DMS 273 (cell line): ENCODE measurements around the gene RND3.

ENCODE experiments used
- DNase-seq: peaks from one replicate; lab custom pipeline; 2025; ENCODE audit not compliant: unreplicated experiment; lab: John Stamatoyannopoulos, UW

The RND3 gene, protein sequence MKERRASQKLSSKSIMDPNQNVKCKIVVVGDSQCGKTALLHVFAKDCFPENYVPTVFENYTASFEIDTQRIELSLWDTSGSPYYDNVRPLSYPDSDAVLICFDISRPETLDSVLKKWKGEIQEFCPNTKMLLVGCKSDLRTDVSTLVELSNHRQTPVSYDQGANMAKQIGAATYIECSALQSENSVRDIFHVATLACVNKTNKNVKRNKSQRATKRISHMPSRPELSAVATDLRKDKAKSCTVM

DNA sequence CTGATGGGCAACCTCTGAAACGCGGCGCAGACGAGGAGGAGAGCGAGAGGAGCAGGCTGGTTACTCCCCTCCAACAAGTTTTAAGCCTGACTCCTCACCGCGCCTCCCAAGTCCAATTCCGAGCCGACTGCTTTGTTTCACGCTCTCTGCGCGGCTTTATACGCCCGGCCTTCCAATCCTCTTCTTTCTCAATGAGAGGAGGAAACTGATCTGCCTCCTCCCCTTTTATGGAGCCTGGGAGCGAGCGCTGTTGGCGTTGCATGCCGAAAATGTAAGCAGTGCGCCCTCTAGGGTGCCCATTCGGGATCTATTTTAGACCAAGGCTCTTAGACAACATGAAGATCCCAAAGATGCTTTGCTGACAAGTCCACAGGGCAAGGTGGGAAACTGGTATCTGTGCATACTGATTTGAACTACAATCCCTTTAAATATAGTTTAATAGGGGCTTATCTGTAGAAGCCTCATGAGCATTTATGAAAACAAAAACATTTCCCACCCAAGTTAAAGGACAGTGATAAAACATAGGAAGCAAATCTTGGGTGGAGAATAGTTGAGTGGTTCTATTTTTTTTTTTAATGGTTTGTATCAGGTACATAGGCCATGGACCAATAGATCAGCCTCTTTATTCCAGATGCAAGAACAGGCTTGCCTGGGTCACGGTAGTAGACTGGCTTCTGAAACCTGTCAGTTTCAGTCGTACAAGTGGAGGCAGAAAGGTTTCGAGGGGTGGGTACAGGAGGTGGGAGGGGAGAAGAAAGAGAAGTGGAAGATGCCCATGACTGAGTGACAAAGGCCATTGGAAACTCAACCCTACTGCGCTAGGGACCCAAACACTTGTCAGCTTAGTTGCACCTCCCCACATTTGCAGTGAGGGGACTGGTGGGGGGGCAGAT, at the start of gene RND3:
Gene RND3, minus strand, starts transcription at position 131 of the 893 bp plus-strand sequence. CDS start 250 bp downstream, outside the sequence.
- DNase-seq: peak; percentile 99

DNA sequence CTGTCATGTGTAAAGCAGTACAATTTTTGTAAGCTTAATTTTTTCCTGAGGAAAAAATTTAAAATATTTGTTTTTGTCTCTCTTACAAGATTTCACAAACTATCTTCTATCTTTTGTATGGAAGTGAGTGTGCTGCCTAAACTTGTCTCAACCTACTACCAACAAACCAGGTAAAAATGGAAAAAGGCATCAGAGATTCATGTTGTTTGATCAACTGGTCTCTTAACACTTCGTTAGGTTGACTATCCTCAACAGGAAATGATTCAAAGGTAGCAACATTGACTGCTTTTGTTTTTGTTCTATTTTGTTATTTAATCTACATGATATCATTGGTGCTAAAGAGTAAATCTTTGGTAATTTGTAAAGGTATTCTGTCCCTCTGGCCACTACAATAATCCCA, 47.7 kb upstream of the RND3 start:
- no peak for DNase-seq

DNA sequence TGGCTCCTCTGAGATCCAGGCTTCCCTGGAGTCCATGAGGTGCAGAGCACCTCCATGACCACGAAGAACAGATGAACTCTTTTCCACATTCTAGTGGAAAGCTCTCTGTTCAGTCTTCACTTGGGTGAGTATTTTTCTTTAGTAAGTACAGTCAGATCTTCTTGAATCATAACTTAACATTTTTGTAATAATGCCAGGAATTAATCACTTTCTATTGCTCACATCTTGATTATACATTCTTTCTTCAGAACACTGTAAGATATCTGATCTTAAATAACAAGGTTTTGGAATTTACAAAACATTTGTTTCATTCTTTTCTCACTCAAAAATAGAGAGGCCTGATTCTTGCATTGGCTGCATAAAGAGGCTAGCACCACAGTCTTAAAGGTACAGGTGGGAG, 45.4 kb upstream of the RND3 start:
- no peak for DNase-seq

DNA sequence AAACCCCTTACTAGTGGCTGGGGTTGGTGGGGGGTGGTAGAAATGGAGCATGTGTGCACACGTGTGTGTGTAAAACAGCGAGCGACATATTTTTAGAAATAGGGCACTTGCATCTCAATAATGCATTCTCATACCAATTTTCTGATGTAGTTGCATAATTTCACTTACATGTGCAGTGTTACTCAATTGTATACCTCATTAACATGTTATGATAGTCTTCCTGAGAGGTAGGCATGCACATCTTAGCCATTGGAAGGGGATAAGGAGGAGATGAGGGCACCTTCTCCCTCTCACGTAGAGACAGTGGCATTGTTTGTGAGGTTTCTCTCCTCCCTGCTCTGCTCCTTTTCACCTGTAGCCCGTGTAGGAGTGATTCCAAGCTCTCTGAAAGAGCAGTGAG, 44.6 kb upstream of the RND3 start:
- no peak for DNase-seq

DNA sequence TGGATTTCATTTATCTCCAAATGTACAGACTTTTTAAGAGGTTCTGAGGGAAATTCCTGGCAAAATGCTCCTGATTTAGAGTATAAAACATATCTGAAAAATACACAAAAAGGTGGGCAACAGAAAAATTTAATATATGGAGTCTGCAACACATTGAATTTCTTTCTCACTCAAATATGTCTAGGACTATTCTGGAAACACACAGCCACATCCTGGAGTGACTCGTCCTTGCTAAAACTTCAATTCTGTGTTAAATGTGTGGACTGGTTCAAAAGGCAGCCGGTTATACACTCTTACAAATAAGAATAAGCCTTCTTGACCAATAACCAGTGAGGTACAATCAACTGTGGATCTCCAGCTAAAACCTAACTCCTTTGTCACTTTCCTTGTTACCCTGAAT, 44.1 kb upstream of the RND3 start:
- DNase-seq: no peak

DNA sequence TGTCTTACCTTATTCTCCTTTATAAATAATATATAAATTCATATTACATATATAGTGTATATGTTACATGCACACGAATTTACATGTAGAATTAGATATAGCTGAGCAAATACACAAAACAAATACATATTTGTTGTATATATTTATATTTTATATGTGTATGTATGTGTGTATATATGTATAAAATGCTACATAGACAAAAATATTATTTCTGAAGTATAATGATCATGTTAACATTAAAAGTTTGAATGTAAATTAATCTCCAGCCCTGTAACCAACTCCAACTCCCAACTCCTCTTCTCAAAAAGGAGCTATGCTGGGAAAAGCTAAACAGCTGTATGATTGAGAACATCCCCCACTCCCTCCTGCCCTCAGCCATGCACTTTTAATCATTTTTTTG, 42.7 kb upstream of the RND3 start:
- DNase-seq: no peak

DNA sequence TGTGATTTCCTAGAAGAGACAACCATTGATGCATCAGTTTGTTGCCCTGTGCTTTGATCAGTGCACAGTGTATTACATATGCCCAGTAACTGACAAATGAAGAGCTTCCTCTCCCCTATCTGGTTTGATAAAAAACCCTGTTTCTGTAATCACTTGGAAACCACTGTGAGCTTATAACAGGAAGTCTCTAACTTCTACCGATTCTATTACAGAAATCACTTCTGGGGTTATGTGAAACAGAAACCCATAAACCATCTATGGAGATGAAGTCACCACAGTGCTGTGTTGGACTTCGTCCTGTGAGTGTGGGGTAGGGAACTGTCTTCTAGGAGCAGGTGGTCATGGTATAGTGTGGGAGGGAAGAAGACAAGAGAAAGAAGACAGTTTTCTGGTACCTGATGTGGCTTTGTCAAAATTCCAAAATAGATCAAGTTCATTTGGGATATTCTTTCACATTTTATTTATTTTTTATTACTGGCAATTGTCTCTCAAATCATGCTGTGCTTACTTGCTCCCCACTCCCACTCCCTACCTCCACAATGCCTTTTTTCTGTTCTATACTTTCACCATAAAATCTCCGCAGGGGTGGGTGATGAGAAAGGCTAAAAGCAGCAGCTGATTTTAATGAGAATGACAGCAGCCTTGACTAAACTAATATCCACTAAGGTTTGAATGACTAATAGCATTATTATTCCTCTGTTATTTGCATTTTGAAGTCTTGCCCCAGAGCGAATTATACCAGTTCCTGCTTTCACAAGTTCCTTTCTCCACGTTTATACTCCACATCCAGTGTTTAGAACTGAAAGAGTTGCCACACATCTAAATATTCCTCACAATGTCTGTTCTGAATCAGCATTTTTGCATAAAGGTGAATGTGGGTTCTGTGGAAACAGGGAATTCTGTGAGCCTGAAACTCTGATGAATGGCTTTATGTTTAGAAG, 41.7 kb upstream of the RND3 start:
- DNase-seq: no peak

DNA sequence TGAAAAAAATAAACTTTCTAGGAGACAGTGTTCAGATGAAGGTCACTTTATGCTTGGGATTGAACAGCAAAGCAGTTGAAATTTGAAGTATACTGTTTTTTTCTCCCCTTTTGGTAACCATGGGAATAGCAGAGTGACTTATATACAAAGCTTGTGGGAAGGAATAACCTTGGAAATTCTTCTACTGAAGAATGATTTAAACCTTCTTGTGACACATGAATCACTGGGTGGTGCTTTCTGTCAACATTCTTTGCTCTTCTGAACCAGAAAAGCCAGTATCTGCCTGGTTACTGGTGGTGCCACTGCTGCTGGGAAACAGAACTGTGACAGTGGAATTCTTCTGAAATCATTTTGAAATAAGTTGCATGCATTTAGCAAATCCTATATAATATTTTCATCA, 39.4 kb upstream of the RND3 start:
- DNase-seq: peak; percentile 8

DNA sequence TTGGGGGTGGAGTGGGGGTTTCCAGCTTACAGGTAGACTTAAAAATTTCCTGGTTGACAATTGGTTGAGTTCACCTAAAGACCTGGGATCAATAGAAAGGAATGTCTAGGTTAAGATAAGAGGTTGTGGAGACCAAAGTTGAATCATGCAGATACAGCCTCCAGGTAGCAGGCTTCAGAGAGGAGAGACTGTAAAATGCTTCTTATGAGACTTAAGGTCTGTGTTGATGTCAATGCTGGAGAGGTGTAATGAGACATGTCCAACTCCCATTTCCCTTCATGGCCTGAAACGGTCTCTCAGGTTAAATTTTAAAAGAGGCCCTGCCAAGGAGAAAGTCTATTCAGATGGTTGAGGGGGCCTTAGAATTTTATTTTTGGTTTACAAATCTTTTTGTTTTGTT, 38.5 kb upstream of the RND3 start:
- DNase-seq: no peak

DNA sequence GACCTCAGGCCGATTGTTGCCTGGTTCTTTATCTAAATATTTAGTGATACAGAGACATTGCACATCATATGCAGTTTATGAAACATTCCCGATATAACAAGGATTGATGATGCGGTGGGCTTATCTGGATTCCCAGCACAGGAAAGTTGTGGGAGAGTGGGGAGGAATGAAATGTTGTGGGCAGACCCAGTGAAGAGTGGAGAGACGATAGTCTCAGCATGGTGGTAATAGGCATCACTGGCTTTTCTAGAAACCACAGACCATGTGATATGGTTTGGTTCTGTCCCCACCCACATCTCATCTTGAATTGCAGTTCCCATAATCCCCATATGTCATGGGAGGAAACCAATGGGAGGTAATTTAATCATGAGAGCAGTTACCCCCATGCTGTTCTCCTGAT, 34.8 kb upstream of the RND3 start:
- no peak for DNase-seq

DNA sequence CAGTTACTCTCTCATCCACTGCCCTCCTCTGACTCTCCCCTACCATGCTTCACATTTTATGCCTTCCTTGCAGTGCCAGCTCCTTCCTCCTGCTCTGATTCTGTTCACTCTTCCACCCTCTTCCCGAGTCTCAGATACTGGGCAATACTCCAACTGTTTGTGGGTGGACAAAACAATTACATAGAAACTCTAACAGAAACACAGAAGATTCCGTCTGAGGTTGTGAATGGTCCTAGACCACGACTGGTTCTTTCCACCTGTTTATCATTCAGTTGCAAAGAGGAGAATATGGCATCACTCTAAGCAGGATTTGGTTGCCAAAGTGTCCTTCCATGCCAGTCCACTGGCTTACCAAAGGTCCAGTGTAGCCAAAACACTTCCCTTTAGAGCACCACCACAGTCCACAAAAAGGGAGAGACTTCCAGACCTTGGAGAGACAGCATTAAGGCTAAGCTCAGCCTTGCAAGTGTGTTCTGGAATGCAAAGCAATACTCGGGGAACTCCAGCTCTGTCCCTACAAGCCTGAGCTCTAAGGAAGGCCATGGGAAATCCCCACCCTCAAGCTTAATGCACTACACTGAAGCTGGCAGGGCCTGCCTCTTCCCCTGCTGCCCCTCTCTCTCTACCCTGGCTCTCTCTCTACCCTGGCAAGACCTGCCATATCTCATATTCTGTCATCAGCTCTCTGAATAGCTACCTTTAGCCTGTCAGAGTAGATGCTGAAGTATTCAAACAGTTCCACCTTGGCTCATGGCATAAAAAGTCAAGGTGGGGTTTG, 33.6 kb upstream of the RND3 start:
- no peak for DNase-seq

DNA sequence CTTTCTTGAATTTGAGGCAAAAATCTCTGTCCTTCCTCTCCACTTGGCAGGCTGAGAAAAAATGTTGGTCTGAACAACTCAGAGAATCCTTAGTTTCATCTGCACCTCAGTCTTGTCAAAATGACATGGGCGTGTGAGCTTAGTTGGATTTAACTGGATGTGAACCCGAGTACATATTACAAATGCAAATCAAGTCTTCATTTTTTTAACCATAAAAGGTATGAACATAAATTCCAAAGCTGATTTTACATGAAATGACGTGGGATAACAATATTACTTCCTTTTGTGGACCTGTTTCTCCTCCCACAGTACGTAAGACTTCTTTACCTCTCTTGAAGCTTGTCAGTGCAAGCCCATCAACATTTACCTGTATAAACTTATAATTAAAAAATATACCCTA, 32.6 kb upstream of the RND3 start:
- DNase-seq: no peak

DNA sequence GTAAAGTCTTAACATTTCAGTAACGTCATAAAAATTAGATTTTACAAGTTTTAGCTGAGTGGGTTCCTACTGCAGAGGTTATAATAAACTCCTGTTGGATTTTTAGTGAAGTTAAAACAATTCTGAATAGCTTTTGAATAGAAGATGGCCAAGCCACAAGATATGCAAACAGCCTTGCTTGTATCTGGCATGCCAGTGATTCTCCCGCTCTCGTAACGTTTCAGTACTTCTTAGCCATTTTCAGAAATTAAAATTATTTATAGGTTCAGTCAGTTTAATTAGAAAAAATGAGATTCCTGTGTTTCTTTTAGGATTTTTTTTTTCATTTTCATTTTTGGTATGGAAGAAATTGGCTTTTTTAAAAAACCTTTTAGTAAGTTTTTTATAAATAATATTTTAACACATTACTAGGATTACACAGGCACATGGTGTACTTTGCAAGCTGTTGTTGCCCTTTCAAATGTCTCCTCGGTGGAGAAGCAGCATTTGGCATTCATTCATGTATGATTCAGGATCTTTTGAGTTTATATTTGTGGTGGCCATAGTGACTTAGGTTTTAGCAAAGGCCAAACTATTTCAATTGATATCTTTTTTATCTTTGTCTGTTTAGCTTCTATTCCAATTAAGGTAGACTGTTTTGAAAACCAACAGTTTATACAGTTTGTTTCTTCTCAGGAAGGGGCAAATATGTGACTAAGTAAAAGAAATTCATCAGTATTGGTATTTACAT, 30.6 kb upstream of the RND3 start:
- no peak for DNase-seq

DNA sequence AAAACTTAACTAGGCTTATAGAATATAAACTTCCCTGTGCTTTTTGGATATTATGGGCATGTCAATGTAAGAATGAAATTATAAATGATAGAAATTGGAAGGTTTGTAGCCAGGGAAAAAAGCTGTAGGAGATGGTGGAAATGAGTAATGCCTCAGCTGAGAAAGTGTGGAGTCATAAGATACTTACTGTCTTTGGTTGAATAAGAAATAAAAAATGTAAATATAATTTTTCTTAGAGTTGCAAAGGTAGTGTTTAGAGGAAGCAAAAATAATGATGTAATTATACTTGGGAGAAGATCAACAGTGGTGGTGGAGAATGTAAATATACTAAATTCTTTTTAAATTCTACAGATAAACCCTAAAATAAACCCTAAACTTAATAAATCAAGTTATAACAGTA, 26.2 kb upstream of the RND3 start:
- no peak for DNase-seq

DNA sequence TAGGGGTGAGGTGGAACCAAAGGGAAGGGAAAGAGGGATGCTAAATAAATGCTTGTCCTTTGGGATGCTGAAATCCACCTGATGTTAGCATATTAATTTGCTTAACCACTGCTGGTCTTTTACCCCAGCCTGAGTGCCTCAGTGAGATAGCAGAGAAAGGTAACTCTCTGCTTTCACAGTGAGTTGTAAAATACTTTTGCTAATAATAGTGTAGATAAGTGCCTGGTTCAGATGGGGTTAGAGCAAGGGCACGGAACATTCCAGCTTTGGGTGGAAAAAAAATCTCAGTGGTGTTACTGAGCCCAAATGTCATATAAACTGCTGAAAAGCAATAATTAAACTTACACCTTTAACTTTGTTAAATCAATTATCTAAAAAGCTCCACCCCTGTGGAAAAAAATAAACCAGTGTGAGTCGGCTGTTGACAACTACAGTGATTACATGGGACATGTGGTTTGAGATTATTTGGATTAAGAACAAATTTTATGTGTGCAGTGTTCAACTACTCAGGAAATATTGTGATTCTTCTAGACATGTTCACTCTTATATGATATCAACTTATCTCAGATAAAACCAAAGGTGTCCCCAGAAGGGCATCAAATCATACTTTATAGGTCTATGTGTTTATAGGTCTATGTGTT, 21.1 kb upstream of the RND3 start:
- no peak for DNase-seq

DNA sequence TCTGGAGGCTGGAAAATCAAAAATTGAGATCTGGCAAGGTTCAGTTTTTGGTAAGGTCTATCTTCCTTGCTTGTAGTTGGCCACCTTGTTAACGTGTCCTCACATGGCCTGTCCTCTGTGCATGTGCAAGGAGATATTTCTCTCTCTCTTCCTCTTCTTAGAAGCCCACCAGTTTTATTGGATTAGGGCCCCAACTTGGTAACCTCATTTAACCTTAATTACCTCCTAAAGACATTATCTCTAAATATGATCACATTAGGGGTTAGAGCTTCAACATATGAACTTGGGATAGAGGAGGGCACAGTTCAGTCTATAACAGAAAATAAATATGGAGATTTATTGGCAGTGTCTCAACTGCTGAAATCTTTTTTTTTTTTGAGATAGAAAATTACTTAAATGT, 19.6 kb upstream of the RND3 start:
- DNase-seq: no peak

DNA sequence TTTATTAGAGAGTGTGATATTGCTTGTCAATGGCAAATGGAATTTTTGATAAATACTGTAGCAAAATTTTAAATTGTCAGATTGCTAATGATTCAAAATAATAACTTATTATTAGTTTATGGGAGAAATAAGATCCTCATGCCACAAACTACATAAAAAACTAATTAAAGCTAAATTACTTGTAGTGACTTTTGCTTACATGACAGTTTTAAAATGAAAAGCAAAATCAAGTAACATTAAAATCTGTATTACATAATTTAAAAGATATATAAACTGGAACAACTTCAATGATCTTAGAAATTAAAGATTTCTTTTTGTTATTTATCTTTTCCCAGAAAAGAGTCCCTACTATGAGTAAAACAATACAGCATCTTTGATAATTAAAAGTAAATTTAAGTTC, 17.7 kb upstream of the RND3 start:
- no peak for DNase-seq

DNA sequence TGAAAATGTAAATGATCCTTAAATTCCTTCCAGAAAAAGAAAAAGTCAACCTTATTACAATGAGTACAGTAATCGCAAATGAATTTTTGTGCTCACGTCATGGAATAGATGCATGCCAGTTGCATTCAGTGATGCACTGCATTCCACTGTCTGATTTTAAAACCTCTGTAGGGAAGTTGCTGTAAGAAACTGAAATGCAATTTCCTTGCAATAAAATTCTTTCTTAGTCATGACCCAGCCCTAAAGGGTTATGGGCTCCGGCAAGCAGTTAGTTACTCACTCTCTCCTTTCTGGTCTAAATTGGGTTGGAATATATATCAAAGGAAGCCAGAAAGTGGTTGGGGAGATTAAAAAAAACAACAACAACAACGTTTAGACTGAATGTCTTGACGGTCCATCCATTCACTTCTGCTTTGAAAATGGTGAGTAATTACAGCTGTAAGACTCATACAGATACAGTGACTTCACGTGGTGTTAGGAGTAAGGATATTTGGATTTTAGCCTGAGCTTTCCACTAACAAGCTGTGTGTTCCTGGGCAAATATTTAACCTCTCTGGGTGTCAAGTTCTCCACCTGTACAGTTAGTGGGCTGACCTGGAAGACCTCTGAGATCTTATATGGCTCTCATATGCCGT, 8.6 kb upstream of the RND3 start:
- no peak for DNase-seq

DNA sequence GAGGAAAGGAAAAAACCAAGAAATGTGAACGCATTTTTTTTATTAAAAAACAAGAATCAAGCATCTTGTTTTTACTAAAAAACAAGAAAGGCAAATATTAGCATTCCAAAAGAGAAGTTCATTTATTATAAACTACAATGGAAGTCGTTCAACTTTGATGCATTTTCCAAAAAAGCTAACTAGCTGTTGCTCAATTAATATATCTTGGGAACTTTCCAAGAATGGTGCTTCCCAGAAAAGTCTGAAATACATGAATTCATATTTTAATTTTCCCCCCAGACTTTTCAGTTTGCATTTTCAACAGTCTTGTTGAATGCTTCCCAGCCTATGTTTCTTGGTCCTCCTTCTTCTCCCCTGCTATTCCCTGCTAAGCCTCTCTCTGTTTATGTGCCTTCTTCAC, 7.5 kb upstream of the RND3 start:
- no peak for DNase-seq
